ENCODE data around the gene TSC2.
"Not testable (repeated sequence)": the region's sequence is repeated elsewhere in the genome, so short reads cannot be mapped to it uniquely, and the experiment has no call there.

The TSC2 gene

DNA sequence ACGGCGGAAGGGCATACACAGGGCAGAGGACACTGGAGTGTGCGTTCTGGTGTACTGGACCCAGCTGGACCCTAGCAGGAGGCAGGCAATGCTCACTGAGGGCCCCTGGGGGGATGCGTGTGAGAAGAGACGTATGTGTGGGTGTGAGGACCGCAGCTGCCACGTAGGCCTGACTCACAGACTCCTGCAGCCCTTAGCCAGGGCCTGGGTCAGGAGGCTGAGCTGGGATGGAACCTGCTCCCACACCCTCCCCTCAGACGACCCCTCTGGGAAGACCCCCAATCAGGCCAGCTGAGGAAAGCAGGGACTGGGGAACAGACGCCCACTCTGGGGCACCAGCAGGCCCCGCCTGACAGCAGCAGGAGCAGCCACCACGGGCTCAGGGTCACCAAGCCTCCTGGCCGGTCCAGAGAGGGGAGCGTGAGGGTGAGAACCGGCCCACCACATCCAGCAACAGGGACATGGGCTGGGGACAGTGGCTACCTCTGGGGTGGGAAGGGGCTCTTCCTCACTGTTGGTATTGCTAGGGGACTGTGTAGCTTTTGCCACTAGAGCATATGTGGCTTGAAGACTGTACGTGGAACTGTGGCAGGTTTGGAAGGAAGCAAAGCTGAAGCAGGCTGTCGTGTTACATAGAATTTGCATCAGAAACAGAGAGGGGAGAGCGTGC is 59.5 kb downstream of the TSC2 start:
- not testable (repeated sequence) for DNase-seq

DNA sequence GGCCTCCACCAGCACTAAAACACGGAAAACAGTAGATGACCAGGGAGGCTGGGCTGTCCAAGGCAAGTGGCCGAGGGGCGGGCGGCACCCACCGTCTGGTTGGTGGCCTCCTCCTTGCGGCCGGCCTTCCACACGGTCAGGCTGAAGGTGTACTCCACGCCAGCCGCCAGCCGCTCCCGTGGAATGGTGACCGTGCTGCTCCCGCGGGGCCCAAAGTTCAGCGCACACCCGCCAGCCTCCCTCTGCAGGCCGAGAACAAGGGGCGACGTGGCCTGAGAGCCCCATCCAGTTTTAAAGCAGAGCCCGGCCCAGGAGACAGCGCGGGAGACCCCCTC is 60.0 kb downstream of the TSC2 start:
- DNase-seq = not testable (repeated sequence)

DNA sequence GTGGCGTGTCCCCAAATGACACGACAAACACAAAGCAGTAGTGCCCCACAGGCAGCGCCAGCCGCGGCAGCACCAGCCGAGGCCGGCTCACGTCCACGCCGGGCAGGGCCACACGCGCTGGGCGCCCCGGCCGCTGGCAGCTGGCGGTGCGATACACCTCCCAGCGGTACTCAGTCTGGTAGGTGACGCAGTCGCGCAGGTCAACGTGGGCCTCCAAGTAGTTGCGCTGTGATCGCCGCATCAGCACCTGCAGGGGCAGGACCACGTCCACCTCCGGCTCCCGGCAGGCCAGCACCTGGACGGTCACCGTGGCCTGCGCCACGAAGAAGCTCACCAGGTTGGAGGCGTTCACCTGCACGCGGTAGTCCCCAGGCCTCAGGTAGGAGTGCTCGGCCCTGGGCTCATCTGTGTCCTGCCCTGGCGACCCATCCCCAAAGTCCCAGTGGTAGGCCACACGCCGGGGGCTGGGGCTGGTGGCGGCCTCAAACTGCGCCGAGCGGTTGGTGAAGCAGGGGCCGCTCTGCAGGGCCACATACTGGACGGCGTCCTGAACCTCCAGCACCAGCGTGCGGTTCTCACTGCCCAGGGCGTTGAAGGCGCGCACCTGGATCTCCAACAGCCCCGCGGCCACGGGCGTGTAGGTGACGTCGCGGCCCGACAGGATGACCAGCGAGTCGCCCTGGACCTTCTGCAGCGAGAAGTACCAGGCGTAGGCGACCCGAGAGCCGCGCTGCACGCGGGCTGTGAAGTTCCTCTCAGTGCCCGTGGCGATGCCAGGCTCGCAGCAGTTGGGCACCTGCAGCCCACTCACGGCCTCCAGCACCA is 60.9 kb downstream of the TSC2 start:
- not testable (repeated sequence) for DNase-seq

DNA sequence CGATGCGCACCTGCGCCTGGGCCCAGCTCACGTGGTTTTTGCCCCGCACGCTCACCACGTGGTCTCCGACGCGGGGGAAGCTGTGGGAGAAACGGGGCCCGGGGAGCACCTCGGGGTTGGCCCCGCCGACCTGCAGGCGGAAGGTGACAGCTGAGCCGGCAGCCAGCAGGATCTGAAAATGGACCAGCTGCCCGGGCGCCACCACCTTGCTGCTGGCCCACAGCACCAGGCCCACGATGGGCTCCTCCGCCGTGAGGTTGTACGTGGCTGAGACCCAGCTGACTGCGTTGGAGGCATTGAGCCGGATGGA is 61.4 kb downstream of the TSC2 start:
- not testable (repeated sequence) for DNase-seq

DNA sequence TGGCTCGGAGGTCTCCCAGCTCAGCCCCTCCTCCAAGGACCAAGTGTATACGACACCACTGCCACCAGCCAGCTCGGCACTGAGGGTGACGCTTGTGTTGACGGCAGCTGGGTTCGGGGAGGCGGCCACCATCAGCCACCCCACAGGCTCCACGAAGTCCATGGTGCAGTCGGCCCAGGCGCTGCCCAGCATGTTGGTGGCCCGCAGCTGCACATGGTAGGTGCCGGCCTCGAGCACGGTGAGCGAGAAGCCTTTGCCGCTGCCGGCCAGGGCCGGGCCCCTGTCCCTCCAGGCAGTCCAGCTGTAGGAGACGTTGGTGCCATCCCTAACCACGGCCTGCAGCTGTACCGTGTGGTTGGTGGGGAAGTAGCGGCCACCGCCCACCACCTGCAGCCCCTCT is 62.1 kb downstream of the TSC2 start:
- not testable (repeated sequence) for DNase-seq

DNA sequence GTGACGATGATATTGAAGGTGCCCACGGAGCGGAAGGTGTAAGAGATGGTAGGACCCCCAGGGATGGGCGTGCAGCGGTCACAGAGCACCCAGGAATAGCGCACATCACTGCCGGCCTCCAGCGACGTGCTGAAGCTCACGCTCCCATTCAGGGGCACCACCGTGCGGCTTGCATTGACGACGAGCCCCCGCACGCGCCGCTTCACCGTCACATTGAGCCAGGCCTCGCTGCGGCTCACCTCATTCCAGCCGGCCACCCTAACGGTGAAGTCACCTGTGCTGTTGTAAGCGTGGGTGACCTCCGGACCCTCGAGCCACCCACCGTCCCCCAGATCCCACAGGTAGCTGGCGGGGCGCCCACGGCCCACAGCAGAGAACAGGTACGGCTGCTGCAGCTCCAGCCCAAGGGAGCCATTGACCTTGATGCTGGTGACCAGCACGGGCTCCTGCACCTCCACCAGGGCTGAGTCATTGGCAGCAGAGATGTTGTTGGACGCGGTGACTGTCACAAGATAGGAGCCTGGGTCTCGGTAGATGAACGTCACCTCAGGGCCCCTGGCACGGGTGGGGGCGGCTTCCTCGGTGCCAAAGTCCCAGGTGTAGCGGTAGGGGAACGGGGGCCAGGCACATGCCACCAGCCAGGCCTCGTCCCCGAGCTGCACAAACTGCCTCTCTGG is 62.7 kb downstream of the TSC2 start:
- not testable (repeated sequence) for DNase-seq

DNA sequence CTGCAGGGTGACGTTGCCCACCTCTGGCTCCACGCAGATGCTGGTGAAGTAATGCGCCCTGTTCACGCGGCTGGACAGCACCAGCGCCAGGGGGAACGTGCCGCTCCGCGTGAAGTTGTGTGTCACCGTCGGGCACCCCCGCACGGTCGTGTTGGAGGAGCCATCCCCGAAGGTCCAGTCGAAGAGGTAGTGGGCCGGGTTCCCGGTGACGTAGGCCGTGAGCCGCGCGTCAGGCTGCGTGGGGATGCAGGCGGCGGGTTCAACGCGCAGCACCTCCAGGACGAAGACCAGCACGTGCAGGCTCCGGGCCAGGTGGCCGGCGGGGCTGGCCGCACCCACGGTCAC is 63.2 kb downstream of the TSC2 start:
- not testable (repeated sequence) for DNase-seq

DNA sequence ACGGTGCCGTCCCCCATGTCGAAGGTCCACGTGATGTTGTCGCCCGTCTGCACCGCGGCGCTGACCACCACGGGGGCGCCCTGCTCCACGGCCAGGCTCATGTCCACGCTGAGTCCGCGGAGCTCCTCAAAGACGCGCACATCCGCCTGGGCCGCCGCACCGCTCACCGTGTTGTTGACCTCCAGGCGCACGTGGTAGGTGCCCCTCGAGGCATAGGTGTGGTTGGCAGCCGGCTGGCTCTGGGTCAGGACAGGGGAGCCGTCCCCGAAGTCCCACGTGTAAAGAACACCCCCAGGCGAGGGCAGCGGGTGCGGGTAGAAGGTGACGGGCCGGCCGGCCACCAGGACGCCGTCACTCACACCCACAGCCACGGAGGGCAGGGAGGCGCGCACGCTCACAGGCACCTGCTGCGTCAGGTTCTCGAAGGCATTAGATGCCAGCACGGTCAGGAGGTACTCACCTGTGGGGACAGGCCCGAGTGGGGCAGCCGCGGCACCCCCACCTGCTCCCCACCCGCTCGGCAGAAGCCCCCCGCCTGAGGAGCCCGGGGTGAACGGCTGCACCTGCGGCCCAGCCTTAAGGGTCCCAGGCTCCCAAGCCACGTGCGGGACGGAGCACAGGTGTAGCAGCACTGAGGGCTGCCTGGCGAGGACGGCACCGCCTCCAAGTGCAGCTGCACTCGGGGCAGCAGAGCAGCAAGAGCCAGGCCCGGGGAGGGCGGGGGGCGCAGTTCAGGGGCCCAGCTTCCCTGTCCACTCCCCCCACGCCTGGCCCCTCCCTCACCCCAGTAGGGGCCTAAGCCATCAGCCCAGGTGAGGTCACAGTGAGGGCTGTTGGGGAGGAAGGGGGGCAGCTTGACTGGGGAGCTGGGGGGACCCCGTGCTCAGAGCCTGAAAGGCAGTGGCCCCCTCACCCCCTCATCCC is 63.9 kb downstream of the TSC2 start:
- not testable (repeated sequence) for DNase-seq

DNA sequence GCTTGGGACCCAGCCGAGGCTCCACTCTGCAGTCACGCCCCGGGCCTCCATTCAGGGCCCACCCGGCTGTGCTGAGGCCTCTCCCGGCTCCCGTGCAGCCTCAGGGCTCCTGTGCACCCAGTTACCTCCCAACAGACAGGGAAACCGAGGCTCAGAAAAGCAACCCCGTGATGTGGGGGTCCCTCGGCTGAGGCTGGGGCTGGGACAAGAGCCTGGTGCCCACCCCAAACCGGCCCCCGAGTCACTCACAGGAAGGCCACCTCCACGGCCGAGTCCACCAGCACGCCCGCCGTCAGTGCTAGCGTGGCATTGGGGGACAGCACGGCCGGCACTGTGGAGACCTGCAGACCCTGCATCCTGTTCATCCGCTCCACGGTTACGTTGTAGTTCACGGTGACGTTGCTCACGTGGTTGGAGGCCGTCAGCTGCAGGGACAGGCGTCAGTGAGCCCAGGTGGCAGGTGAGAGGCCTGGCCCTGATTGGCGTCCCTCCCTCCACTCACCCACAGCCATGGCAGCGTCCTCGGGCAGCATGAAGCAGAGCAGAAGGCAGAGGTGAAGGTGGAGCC is 64.8 kb downstream of the TSC2 start:
- DNase-seq = not testable (repeated sequence)

DNA sequence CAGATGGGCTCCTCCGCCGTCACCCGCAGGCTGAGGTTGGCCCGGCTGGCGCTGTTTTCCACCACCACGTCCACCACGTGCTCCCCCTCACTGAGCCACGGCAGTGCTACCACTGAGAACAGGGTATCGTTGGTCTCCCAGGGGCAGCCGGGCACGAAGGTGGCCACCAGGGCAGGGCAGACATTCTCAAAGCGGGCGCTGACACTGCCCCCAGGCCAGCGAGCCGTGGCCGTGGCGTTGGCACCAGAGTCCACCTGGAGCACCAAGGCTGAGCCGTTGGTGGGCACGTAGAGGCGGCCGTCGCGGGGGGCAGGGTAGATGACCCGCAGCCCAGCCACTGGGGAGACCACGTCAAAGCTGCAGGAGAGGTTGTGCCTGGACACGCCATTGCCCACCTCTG is 66.4 kb downstream of the TSC2 start:
- not testable (repeated sequence) for DNase-seq

DNA sequence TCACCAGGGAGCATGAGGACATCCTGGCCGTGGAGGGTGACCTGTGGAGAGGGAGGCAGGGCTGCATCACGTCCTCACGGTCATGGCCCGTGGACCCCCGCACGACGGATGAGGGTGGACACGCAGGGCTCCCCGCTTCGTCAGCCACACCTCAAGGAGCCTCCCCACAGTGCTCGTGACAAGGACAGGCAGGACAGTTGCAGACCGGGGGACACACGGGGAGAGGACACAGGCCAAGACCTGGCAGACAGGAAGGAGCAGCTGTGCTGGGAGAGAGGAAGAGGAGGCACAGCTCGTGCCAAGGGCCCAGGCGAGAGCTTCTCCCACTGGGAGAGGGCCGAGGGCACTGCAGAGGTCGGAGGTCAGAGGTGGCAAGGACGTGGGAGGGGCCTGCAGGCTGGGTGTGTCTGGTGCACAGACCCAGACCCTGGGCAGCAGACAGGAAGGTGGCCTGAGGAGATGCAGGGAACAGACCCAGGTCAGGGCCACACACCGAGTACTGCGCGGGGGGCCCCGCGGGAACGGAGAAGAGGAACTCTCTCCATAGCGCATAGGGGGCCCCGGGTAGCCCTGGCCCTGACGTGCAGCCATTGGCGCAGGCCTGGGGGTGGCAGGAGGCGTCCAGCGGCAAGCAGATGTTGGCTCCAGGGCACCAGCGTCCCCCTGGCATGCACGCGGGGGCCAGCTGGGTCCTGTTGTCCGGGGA is 67.3 kb downstream of the TSC2 start:
- DNase-seq = not testable (repeated sequence)

DNA sequence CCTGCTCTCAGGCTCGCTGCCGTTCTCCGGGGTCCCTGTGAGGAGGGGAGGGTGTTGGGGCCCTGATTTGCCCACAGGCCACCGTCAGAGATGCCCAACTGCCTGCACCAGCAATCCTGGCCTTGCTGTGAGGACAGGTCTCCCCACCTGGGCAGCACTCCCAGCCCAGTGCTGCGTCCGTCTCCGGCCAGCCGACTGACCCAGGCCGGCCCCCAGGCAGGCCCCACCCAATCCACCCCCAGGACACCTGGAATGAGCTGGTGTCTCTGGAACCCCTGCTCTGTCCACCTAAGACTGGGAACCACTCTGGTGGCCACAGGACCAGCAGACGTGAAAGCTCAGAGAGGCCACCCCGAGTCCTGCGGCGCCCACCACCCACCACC is 67.8 kb downstream of the TSC2 start:
- DNase-seq = no peak

DNA sequence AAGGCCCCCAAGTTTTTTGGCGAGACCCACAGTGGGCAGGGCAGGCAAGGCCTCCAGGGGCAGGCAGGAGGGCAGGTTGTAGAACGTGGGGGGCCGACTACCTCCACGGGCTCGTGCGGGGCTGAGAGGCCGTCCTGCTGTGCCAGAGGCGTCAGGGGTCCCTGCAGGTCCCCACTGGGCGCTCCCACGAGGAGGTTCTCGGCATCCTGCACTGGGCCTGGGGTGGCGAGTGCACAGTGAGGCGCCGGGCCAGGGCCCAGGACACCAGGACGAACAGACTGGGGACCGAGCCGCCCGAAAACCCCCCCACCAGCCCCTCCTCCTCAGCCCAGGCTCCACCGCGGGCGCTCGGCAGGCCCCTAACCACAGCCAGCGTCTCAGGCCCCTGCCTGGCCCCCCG is 68.6 kb downstream of the TSC2 start:
- not testable (repeated sequence) for DNase-seq

DNA sequence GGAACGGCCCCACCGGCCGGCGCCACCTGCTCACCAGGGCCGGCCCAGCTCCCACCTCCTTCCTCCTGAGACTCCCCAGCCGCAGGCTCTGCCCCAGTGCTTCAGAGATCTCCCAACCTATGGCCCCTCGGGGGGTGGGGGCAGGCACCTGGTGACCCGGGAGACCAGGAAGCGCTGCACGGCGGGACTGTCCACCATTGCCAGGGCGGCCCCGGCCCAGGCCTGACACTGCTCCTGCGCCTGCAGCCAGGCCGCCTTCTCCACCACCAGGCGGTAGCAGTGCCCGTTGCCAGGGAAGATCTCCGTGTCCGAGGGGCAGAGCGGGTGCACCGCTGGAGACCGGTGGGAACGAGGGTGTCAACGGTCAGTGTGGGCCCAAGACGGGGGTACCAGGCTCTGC is 69.6 kb downstream of the TSC2 start:
- DNase-seq = not testable (repeated sequence)

DNA sequence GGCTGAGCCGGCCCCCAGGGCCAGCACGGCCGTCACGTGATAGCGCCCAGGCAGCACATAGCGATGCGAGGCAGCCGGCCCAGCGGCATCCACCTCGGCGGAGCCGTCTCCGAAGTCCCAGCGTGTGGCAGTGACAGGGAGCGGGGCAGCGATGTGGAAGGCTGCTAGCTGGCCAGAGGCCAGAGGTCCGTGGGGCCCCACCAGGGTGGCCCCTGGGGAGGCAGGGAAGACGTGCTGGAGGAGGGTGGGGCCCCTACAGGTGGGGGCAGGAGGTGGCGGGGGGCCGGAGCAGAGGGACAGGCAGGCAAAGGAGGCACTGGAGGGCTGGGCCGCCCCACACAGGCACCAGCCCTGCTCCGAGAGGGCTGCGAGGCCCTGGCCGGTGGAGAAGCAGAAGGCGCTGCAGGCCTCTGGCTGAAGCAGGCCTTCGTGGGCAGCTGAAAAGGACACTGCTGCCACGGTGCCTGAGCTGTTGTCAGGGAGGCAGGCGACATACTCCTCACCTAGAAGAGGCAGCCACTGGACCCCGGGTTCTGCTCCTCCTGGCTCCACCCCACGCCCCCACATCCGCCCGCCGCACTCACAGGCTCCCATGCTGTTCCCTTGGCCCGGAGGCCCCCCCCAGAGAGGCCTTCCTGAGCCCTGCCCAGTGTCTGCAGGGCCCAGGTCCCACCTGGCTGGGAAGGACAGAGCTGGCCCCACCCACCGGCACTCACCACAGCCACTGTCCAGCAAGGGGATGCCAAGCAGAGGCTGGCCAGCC is 70.4 kb downstream of the TSC2 start:
- DNase-seq = not testable (repeated sequence)

DNA sequence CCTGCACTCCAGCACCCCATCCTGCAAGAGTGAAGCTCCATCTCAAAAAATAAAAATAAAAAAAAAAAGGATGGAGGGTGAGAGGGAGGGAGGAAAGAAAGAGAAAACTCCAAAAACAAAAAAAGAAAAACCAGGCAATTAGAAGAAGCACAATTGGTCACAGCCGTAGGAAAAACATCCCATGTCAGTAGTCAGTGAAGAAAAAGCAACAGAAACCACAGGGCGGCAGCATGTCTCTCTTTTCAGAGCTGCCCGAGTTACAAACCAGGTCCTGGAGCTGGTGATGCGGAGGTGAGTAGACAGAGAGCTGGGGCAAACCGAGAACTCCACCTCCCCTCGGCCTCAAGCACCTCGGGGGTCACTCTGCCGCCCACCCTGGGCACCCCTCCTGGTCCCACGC is 73.5 kb downstream of the TSC2 start:
- not testable (repeated sequence) for DNase-seq

DNA sequence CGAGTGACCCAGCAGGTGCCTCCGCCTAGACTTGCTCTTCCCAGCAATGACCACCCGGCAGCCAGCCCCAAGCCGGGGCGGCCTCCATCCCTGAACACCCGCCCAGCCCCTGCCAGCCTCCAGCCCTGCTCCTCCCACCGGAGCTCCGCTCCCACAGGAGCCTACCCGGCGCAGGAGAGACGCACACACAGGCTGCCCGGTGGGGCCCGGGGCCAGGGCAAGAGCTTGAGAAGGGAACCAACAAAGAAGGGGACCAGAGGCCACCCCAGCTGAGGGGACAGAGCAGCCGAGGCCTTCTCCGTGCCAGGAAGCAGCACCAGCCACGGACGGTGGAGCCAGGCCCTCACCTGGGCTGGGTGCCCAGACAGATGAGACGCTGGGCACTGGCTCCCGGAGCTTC is 74.1 kb downstream of the TSC2 start:
- DNase-seq = no peak

DNA sequence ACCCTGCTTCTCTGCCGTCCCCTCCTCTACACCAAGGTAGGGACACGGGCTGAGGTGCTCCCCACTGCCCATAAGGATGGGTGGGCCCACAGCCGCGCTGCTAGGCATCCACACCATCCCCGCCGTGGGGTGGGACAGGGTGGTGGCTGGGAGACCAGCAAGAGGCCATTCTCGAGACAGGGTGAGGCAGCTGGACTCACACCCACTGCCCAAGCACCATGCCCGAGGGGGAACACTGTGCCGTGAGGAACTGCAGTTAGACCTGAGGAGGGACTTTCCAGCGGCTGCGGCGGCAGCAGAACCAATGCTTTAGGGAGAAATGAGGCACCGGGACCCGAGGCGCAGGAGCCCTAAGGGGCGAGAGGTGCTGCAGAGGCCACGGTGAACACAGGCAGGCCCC is 74.6 kb downstream of the TSC2 start:
- no peak for DNase-seq

DNA sequence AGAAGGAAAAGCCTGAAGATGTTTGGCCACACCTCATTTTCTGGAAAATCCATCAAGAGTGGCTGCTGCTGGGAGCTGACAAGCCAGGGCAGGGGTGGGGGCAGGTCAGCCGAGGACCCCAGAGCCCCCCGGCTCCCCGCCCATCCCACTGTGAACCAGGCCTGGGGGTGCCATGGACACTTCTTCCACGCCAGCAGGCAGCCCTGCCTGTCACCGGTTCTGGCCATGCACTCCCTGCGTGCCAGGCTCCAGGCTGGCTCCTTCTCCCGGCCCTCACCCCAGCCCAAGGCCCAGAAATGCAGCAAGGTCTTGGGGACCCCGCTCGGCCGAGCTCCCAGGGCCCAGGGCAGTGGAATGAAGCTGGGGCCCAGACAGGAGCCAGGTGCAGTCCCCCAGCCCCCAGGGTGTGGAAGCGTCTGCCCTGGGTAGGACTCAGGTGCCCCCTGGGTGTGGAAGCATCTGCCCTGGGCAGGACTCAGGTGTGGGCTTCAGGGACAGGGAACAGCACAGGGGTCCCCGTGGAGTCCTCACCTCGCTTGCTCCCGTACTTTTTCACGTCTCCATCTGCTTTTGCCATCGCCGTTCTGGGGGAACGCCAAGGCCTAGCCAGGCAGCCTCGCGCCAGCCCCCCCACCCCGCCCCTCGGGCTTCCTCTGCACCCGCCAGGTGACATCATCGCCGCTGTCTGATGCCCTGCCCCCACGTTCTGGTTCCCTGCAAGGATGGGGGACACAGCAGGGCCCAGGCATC is 75.3 kb downstream of the TSC2 start:
- DNase-seq = not testable (repeated sequence)

DNA sequence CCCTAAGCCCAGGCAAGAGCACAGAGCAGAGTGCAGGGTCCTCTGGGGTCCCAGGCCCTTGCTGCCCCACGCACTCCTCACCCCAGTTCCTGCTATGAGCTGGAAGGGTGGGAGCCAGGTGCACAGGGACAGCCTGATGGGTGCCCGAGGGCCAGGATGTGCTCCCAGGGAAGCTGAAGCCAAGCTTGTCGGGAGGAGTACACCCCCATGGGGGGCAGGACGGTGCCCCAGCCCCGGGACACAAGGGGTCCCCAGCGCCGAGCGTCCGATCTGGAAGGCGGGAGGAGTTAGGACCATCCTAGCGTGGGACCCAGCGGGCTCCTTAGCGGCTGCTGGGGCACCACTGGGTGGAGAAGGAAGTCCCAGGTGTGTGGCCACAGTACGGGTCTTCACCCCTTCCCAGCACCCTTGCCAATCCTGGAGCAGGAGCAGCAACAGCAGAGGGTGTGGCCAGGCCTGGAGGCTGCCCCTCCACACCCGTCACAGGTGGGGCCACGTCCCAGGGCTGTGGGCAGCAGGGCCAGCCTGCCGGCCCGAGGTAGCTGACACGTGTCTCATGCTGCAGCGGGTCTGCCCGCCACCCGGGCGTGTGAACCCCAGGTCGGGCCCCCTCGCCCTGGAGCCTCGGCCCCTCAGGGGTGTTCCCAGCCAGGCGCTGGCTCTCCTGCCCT is 76.1 kb downstream of the TSC2 start:
- not testable (repeated sequence) for DNase-seq
